Ovary (tissue), 9 donors: ENCODE results near the gene IL12RB2. TPM values are rescaled to one million over a fixed set of nuclear protein-coding genes. Genes with fewer than 3 reads are reported as not detected.
"Not testable (repeated sequence)": the region's sequence is repeated elsewhere in the genome, so short reads cannot be mapped to it uniquely, and the experiment has no call there.

Source experiments
- DNase-seq, 5 donors: peaks; one replicate each; pipeline ENCODE4 v3.0.0-alpha.2; 2019 to 2020
- H3K27ac ChIP-seq, 2 donors: fragments of 200-600 bp; one replicate each; pipeline versions ENCODE4 v1.5.1 to v1.8.0; 2019 to 2022
- H3K27me3 ChIP-seq: fragments of 200-600 bp; one replicate; pipeline ENCODE4 v1.8.0; 2022
- H3K36me3 ChIP-seq: fragments of 200-600 bp; sonication (generic); one replicate; pipeline ENCODE4 v1.5.1; 2019
- H3K4me1 ChIP-seq: one replicate; pipeline ENCODE4 v1.8.1; 2013; ENCODE audit warnings: mild to moderate bottlenecking, moderate library complexity; ENCODE audit not compliant: insufficient read depth
- H3K4me3 ChIP-seq: fragments of 200-600 bp; sonication (generic); one replicate; pipeline ENCODE4 v1.5.1; 2017
- H3K9me3 ChIP-seq, 2 donors: fragments of 200-600 bp in 1 of 2; sonication (generic) in 1 of 2; one replicate each; pipeline versions ENCODE4 v1.5.1 to v1.8.1; 2013 to 2019; ENCODE audit warnings: mild to moderate bottlenecking in 1 of 2, moderate library complexity in 1 of 2
- CTCF ChIP-seq, 3 donors: fragments of 450-650 bp in 2 of 3; fragments of 200-600 bp in 1 of 3; IDR thresholded peaks; one replicate each; pipeline versions ENCODE4 v1.5.1 to v1.8.0; 2016 to 2022; ENCODE audit warnings: antibody characterized with exemption in 3 of 3, mild to moderate bottlenecking in 1 of 3
- EP300 ChIP-seq: sonication (generic); formaldehyde crosslinking; IDR thresholded peaks from one replicate; pipeline ENCODE4 v1.6.1; 2017; ENCODE audit warnings: antibody characterized with exemption
- POLR2A ChIP-seq: fragments of 450-650 bp; IDR thresholded peaks from one replicate; pipeline ENCODE4 v1.6.1; 2017; ENCODE audit warnings: antibody characterized with exemption, mild to moderate bottlenecking, moderate library complexity
- WGBS, 3 donors: extraction: QIAGEN DNeasy Blood & Tissue Kit in 1 of 3; methylation state at CpG; one replicate each; pipeline versions ENCODE4 v1.1.5 to v1.1.7; 2013 to 2017; 5-methylcytosine and 5-hydroxymethylcytosine counted together
- intact Hi-C, 4 donors: fragments of 100-400 bp; cut with DNase I; formaldehyde crosslinking; loops; one replicate each; pipeline versions ENCODE4 v1.11.0 to v1.15.1; 2022 to 2023
- polyA plus RNA-seq, 2 donors: library from polyadenylated mRNA; stranded (reverse); fragments of 200-250 nt in 1 of 2; fragments of 350-450 nt in 1 of 2; fragmentation: Illumina TruSeq in 1 of 2; extraction: RNeasy Lipid Tissue Mini Kit (QIAGEN cat#74804) in 1 of 2; gene quantifications; one replicate each; pipeline ENCODE4 v1.2.3, GENCODE V29; 2013 to 2014
- total RNA-seq, 7 donors: library from RNA; depleted of rRNA in 2 of 7; stranded (reverse); fragments of >200 nt in 2 of 7; fragmentation: NEBNext Ultra II Directional in 3 of 7; extraction: Animal tissue kit (Norgen Biotek cat#: 25700) in 3 of 7; gene quantifications; one replicate each; pipeline versions ENCODE4 v1.1.0 to v1.2.4, GENCODE V29; 2016 to 2023
- donor health status: DM: no; HTN: no; CAD: no; lungs with moderate emphysema.
- donor health status: DM: no; HTN: no; CAD: no.
- donor health status: Bipolar disorder and iron deficiency.
- donor health status: DM: yes; HTN: yes; CAD: no.
- donor health status: DM: no; HTN: no; CAD: no.
- donor health status: DM: yes; HTN: yes; CAD: no.

Gene IL12RB2
- total and polyA plus RNA-seq, 9 donors = 0.02 to 1.8 (median 0.61) TPM; not detected in 2

DNA sequence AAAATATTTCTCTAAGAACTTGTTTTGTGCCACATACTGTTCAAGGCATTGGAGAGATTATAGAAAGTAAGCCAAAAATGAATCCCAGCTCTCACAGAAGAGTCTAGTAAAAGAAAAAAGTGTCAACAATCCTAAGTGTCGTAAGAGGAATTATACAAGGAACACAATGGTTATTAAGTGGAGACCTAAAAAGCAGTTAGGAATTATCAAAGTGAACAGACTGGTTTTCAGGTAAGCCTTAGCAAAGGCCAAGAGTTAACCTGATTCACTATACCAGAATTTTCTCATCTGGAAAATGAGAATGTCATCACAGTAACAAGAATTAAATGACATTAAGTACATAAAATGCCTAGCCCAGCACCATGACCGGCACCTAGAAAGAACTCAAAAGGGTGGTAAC lies 106.9 kb downstream of the IL12RB2 start:
- intact Hi-C loops = no loop called here
- Histone ChIP-seq H3K4me1 (no peaks in the 10 kb centered on the region), H3K27me3 (no peaks in the 10 kb centered on the region), H3K27ac (no peak overlapping the region), H3K9me3 (no peaks in the 10 kb centered on the region), H3K4me3 (no peak overlapping the region), H3K36me3 (no peaks in the 10 kb centered on the region)
- 97 to 99% (median 99%) methylated on average over 2 of the region's 2 CpGs for WGBS, 3 donors
- DNase-seq = no peak
- TF ChIP-seq CTCF (IDR thresholded peaks at IDR 0.05) = no peak
- no peak for TF ChIP-seq EP300
- TF ChIP-seq POLR2A = no peak

- no peak for DNase-seq
- Histone ChIP-seq H3K4me1 (no peaks in the 10 kb centered on the region), H3K27ac (no peak overlapping the region), H3K27me3 (no peaks in the 10 kb centered on the region), H3K9me3 (no peaks in the 10 kb centered on the region), H3K4me3 (no peak overlapping the region), H3K36me3 (no peaks in the 10 kb centered on the region)
- TF ChIP-seq POLR2A (no peak), CTCF (IDR thresholded peaks at IDR 0.05) (no peak), EP300 (no peak)
- intact Hi-C loops = no loop called here
- WGBS, 3 donors = 88% methylated on average over 13 of the region's 13 CpGs
Measured at GRCh38 chr1:67415041-67415440, 107.4 kb downstream of the IL12RB2 start.

GRCh38 chr1:67417733-67418132 lies 110.1 kb downstream of the IL12RB2 start:
- DNase-seq, H3K4me1 ChIP-seq, H3K9me3 ChIP-seq, H3K27me3 ChIP-seq, H3K4me3 ChIP-seq, intact Hi-C loops, H3K27ac ChIP-seq, H3K36me3 ChIP-seq: not testable (repeated sequence)
- WGBS, 3 donors = 83 to 89% (median 86%) methylated on average over 4 of the region's 4 CpGs

DNA sequence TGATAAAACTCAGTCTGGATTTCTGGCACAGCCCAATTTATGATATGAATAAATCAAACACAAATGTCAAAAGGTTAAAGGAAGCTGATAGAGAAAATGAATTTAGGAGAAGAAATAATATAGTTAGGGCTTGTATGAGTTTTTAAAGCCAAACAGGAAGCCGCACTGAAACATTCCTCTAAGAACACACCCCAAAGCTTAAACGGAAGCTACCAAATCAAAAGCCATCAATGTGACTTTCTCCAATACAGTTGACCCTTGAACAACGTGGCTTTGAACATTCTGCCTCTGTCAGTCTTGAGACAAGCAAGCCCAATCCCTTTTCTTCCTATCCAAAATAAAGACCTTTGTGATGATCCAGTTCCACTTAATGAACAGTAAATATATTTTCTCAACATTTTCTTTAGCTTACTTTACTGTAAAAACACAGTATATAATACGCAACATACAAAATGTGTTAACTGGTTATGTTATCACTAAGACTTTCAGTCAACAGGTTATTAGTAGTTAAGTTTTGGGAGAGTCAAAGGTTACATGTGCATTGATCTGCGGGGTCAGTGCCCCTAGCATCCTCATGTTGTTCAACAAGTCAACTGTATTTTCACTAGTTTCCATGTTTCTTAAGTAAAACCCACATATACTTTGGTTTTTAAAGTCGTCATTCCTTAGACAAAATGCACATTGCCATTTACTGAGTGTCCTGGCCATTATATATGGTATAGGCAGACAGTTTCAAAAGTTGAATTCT lies 111.3 kb downstream of the IL12RB2 start:
- no peak overlapping the region for H3K27ac ChIP-seq
- no peaks in the 10 kb centered on the region for H3K36me3 ChIP-seq
- TF ChIP-seq POLR2A (no peak), EP300 (no peak), CTCF (IDR thresholded peaks at IDR 0.05) (no peak)
- no peaks in the 10 kb centered on the region for H3K4me1 ChIP-seq
- 64 to 72% (median 70%) methylated on average over 6 of the region's 6 CpGs for WGBS, 3 donors
- intact Hi-C loops = no loop called here
- DNase-seq = no peak
- H3K9me3 ChIP-seq = no peaks in the 10 kb centered on the region
- H3K27me3 ChIP-seq = no peaks in the 10 kb centered on the region
- no peak overlapping the region for H3K4me3 ChIP-seq

DNA sequence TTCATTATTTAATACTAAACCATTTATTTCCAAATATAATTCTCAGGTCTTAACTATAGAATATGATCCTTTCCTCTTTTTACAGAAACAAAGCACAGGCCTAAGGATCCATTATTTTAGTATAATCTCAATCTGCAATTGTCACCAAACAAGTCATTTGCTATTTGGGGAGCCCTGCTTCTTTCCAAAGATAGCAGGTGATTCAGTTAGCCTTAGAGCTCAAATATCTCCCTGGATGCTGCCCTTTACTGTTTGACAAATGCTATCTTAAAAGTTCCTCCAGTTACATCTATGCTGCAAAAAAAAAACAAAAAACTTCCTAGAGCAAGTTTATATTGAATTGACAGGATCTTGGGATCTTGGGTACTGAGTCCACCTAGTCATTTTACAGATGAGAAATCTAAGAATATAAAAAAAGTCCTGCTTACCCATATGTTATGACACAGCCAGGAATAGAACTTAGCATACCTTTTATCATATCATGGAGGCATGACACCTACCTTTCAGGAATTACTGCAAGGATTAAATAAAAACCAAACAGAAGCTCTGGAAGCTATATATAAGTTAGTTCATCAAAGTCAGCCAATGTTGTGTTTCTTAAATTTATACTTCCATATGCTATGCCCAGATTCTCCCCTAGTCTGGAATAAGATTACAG lies 113.3 kb downstream of the IL12RB2 start:
- no peak for DNase-seq
- Histone ChIP-seq H3K9me3 (no peaks in the 10 kb centered on the region), H3K27ac (no peak overlapping the region), H3K36me3 (no peaks in the 10 kb centered on the region), H3K4me3 (no peak overlapping the region), H3K27me3 (no peaks in the 10 kb centered on the region), H3K4me1 (no peaks in the 10 kb centered on the region)
- no peak for TF ChIP-seq POLR2A
- intact Hi-C loops = no loop called here
